HTERT RPE-1 (cell line): ENCODE measurements around the gene PITRM1.
"Not testable (repeated sequence)": the region's sequence is repeated elsewhere in the genome, so short reads cannot be mapped to it uniquely, and the experiment has no call there.

Source experiments
- in situ Hi-C: fragments of 300-500 bp; cut with MboI; formaldehyde crosslinking; loops from 4 replicates; pipeline ENCODE4 v1.14.3; 2020; ENCODE audit warnings: low sequenced_read_pairs

Gene PITRM1

GRCh38 chr10:3123571-3124411 is 48.8 kb downstream of the PITRM1 start:
- in situ Hi-C loops, result no loop called here

- in situ Hi-C loops, result no loop called here
Observed at GRCh38 chr10:3122486-3123205, 49.9 kb downstream of the PITRM1 start.

GRCh38 chr10:3122034-3122433 is 50.5 kb downstream of the PITRM1 start:
- in situ Hi-C loops, result no loop called here

GRCh38 chr10:3119796-3120459 is 52.7 kb downstream of the PITRM1 start:
- in situ Hi-C loops, result no loop called here

GRCh38 chr10:3118641-3119091 is 53.9 kb downstream of the PITRM1 start:
- in situ Hi-C loops, result no loop called here

GRCh38 chr10:3117486-3117885 is 55.1 kb downstream of the PITRM1 start:
- in situ Hi-C loops, result no loop called here

GRCh38 chr10:3116508-3117100 is 56.0 kb downstream of the PITRM1 start:
- in situ Hi-C loops, result no loop called here

GRCh38 chr10:3115685-3116084 is 56.9 kb downstream of the PITRM1 start:
- in situ Hi-C loops, result no loop called here

- in situ Hi-C loops, result no loop called here
Observed at GRCh38 chr10:3113343-3113720, 59.2 kb downstream of the PITRM1 start.

- in situ Hi-C loops, result no loop called here
Observed at GRCh38 chr10:3111621-3112163, 60.9 kb downstream of the PITRM1 start.

- in situ Hi-C loops, result no loop called here
Observed at GRCh38 chr10:3110782-3111620, 61.6 kb downstream of the PITRM1 start.

- in situ Hi-C loops, result no loop called here
Observed at GRCh38 chr10:3109633-3110032, 62.9 kb downstream of the PITRM1 start.

GRCh38 chr10:3109196-3109595 is 63.4 kb downstream of the PITRM1 start:
- in situ Hi-C loops, result no loop called here

GRCh38 chr10:3108575-3109105 is 63.9 kb downstream of the PITRM1 start:
- in situ Hi-C loops, result no loop called here

GRCh38 chr10:3108033-3108432 is 64.5 kb downstream of the PITRM1 start:
- in situ Hi-C loops, result no loop called here

GRCh38 chr10:3107426-3107961 is 65.1 kb downstream of the PITRM1 start:
- in situ Hi-C loops, result no loop called here

- in situ Hi-C loops, result no loop called here
Observed at GRCh38 chr10:3106928-3107425, 65.6 kb downstream of the PITRM1 start.

- in situ Hi-C loops, result not testable (repeated sequence)
Observed at GRCh38 chr10:3106328-3106727, 66.3 kb downstream of the PITRM1 start.

- in situ Hi-C loops, result no loop called here
Observed at GRCh38 chr10:3105905-3106304, 66.7 kb downstream of the PITRM1 start.
